H9 (cell line): ENCODE results near the gene SIGLEC9. TPM values are rescaled to one million over a fixed set of nuclear protein-coding genes. Genes with fewer than 3 reads are reported as not detected.
"Not testable (repeated sequence)": the region's sequence is repeated elsewhere in the genome, so short reads cannot be mapped to it uniquely, and the experiment has no call there.

ENCODE experiments used
- DNase-seq: peaks from one replicate; pipeline ENCODE4 v3.0.0-alpha.2; 2017
- H2AFZ ChIP-seq: one replicate; pipeline ENCODE4 v1.6.1; 2013; ENCODE audit warnings: mild to moderate bottlenecking, low read length, control low read depth, moderate library complexity
- H2AK5ac ChIP-seq: 2 replicates; pipeline ENCODE4 v1.6.1; 2013; ENCODE audit warnings: low read length, control low read depth, mixed read lengths; ENCODE audit not compliant: insufficient read length
- H2BK120ac ChIP-seq: one replicate; pipeline ENCODE4 v1.6.1; 2013; ENCODE audit warnings: low read depth, mild to moderate bottlenecking, low read length, control low read depth, inconsistent platforms; ENCODE audit not compliant: poor library complexity, severe bottlenecking
- H2BK12ac ChIP-seq: 2 replicates; pipeline ENCODE4 v1.6.1; 2013; ENCODE audit warnings: low read length, control low read depth, mixed read lengths, low read depth; ENCODE audit not compliant: insufficient read length
- H2BK15ac ChIP-seq: 2 replicates; pipeline ENCODE4 v1.6.1; 2013; ENCODE audit warnings: low read depth, low read length, control low read depth
- H2BK20ac ChIP-seq: one replicate; pipeline ENCODE4 v1.6.1; 2013; ENCODE audit warnings: low read depth, mild to moderate bottlenecking, low read length, control low read depth, inconsistent platforms; ENCODE audit not compliant: poor library complexity, severe bottlenecking
- H2BK5ac ChIP-seq: 2 replicates; pipeline ENCODE4 v1.6.1; 2013; ENCODE audit warnings: low read length, control low read depth, mixed read lengths; ENCODE audit not compliant: insufficient read length
- H3K14ac ChIP-seq: 2 replicates; pipeline ENCODE4 v1.6.1; 2013; ENCODE audit warnings: low read length, control low read depth; ENCODE audit not compliant: insufficient read depth
- H3K18ac ChIP-seq: 2 replicates; pipeline ENCODE4 v1.6.1; 2013; ENCODE audit warnings: low read depth, mild to moderate bottlenecking, mixed read lengths, low read length, control low read depth; ENCODE audit not compliant: insufficient read length
- H3K23ac ChIP-seq: 2 replicates; pipeline ENCODE4 v1.6.1; 2013; ENCODE audit warnings: low read length, control low read depth, mixed read lengths, low read depth; ENCODE audit not compliant: insufficient read length
- H3K23me2 ChIP-seq: 2 replicates; pipeline ENCODE4 v1.6.1; 2013; ENCODE audit warnings: low read depth, mild to moderate bottlenecking, mixed read lengths, low read length, control low read depth; ENCODE audit not compliant: insufficient read length, poor library complexity, severe bottlenecking
- H3K27ac ChIP-seq: 2 replicates; pipeline ENCODE4 v1.5.1; 2013; ENCODE audit warnings: low read length, control low read depth, mixed read lengths, low read depth; ENCODE audit not compliant: insufficient read length
- H3K27me3 ChIP-seq: 2 replicates; pipeline ENCODE4 v1.6.1; 2013; ENCODE audit warnings: low read length, control low read depth, inconsistent platforms; ENCODE audit not compliant: insufficient read depth
- H3K4ac ChIP-seq: 2 replicates; pipeline ENCODE4 v1.6.1; 2013; ENCODE audit warnings: low read depth, mild to moderate bottlenecking, control low read depth, inconsistent platforms, low read length, moderate library complexity
- H3K4me1 ChIP-seq: 2 replicates; pipeline ENCODE4 v1.6.1; 2013; ENCODE audit warnings: low read length, control low read depth, inconsistent platforms; ENCODE audit not compliant: insufficient read depth
- H3K4me2 ChIP-seq: 2 replicates; pipeline ENCODE4 v1.6.1; 2013; ENCODE audit warnings: low read length, control low read depth, mixed read lengths; ENCODE audit not compliant: insufficient read length, insufficient read depth
- H3K56ac ChIP-seq: 2 replicates; pipeline ENCODE4 v1.6.1; 2013; ENCODE audit warnings: low read depth, mild to moderate bottlenecking, mixed read lengths, low read length, control low read depth; ENCODE audit not compliant: insufficient read length
- H3K79me1 ChIP-seq: 2 replicates; pipeline ENCODE4 v1.6.1; 2013; ENCODE audit warnings: low read depth, mild to moderate bottlenecking, moderate library complexity, low read length, control low read depth, inconsistent platforms; ENCODE audit not compliant: insufficient read depth, poor library complexity, severe bottlenecking
- H3K79me2 ChIP-seq: 2 replicates; pipeline ENCODE4 v1.6.1; 2013; ENCODE audit warnings: low read length, control low read depth, inconsistent platforms; ENCODE audit not compliant: insufficient read depth
- H3K9ac ChIP-seq: 2 replicates; pipeline ENCODE4 v1.6.1; 2013; ENCODE audit warnings: low read length, control low read depth, mixed read lengths; ENCODE audit not compliant: insufficient read length; ENCODE audit errors: extremely low read depth
- H3K9me3 ChIP-seq: one replicate; pipeline ENCODE4 v1.6.1; 2013; ENCODE audit warnings: low read depth, low read length, inconsistent platforms; ENCODE audit not compliant: control insufficient read depth
- H3T11ph ChIP-seq: one replicate; pipeline ENCODE4 v1.6.1; 2013; ENCODE audit warnings: mild to moderate bottlenecking, low read length, control low read depth, inconsistent platforms
- H4K20me1 ChIP-seq: one replicate; pipeline ENCODE4 v1.6.1; 2013; ENCODE audit not compliant: control insufficient read depth, insufficient read length, insufficient read depth
- H4K5ac ChIP-seq: 2 replicates; pipeline ENCODE4 v1.6.1; 2013; ENCODE audit warnings: low read depth, mild to moderate bottlenecking, mixed read lengths, low read length, control low read depth; ENCODE audit not compliant: insufficient read length
- H4K8ac ChIP-seq: replicated peaks from 2 replicates; pipeline ENCODE4 v1.6.1; 2013; ENCODE audit warnings: low read length, control low read depth, mixed read lengths, low read depth; ENCODE audit not compliant: insufficient read length
- H4K91ac ChIP-seq: 2 replicates; pipeline ENCODE4 v1.6.1; 2013; ENCODE audit warnings: low read depth, mild to moderate bottlenecking, moderate library complexity, mixed read lengths, low read length, control low read depth; ENCODE audit not compliant: insufficient read length
- H3K27ac Mint-ChIP-seq, 3 experiments: 2 replicates in 2 of 3; 3 replicates in 1 of 3; pipeline ENCODE4 v1.8.0; 2020 to 2021; ENCODE audit warnings: mixed read lengths in 3 of 3, mild to moderate bottlenecking in 1 of 3, moderate library complexity in 1 of 3
- H3K27me3 Mint-ChIP-seq: 2 replicates; pipeline ENCODE4 v1.8.0; 2021; ENCODE audit warnings: low read depth, mild to moderate bottlenecking, moderate library complexity, mixed read lengths
- H3K36me3 Mint-ChIP-seq, 3 experiments: 2 replicates in 2 of 3; 3 replicates in 1 of 3; pipeline ENCODE4 v1.8.0; 2020 to 2021; ENCODE audit warnings: low read depth in 3 of 3, mixed read lengths in 3 of 3; ENCODE audit not compliant: insufficient read depth in 1 of 3
- H3K4me1 Mint-ChIP-seq, 2 experiments: 2 replicates each; pipeline ENCODE4 v1.8.0; 2020; ENCODE audit warnings: mixed read lengths in 2 of 2
- H3K4me3 Mint-ChIP-seq, 2 experiments: 2 replicates in 1 of 2; 3 replicates in 1 of 2; pipeline ENCODE4 v1.8.0; 2020 to 2021; ENCODE audit warnings: mild to moderate bottlenecking in 2 of 2, mixed read lengths in 2 of 2, moderate library complexity in 1 of 2
- H3K9me3 Mint-ChIP-seq, 2 experiments: 2 replicates in 1 of 2; 3 replicates in 1 of 2; pipeline ENCODE4 v1.8.0; 2020; ENCODE audit warnings: mild to moderate bottlenecking in 2 of 2, mixed read lengths in 2 of 2, moderate library complexity in 1 of 2
- WGBS: extraction: QIAGEN DNeasy Blood & Tissue Kit; methylation state at CpG from one replicate; pipeline ENCODE4 v1.1.7; 2013; ENCODE audit warnings: missing lambda C conversion rate, low lambda C conversion rate, mixed read lengths; ENCODE audit not compliant: insufficient read length; ENCODE audit errors: extremely low coverage; 5-methylcytosine and 5-hydroxymethylcytosine counted together
- total RNA-seq: library from RNA; stranded (reverse); gene quantifications from 2 replicates; pipeline ENCODE4 v1.2.1, GENCODE V29; 2021
- TF ChIP-seq, protein P1 (sequence below): fragments of 200-600 bp; sonication (generic); conservative IDR thresholded peaks from 3 replicates; pipeline ENCODE4 v1.8.0; 2021; ENCODE audit warnings: antibody characterized with exemption, mild to moderate bottlenecking

Gene SIGLEC9
- total RNA-seq, 1 experiment from 2014 or later = not detected

DNA sequence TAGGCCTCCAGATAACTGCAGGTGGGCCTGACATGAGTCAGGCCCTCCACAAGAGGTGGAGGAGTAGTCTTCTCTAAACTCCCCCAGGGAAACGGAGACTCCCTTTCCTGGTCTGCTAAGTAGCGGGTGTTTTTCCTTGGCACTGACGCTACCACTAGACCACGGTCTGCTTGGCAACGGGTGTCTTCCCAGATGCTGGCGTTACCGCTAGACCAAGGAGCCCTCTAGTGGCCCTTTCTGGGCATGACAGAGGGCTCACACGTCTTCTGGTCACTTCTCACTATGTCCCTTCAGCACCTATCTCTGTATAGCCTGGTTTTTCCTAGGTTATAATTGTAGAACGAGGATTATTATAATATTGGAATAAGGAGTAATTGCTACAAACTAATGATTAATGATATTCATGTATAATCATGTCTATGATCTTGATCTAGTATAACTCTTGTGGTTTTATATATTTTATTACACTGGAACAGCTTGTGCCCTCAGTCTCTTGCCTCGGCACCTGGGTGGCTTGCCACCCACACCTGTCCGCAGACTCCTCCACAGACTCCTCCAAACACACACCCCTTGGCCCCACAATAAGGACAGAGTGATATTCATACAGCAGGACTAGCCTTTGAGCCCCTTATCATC, 44.7 kb downstream of the SIGLEC9 start:
- H3K14ac ChIP-seq, H3K9me3 ChIP-seq, H3K18ac ChIP-seq, H3K36me3 Mint-ChIP-seq, H3K9ac ChIP-seq, H2AK5ac ChIP-seq, H3K4me1 Mint-ChIP-seq, H3K56ac ChIP-seq, H3T11ph ChIP-seq, H4K5ac ChIP-seq, H3K23me2 ChIP-seq, H3K27me3 ChIP-seq, H4K20me1 ChIP-seq, H3K4me1 ChIP-seq, H2BK5ac ChIP-seq, H3K27ac ChIP-seq, H3K23ac ChIP-seq, H2BK20ac ChIP-seq, H4K8ac ChIP-seq, H2BK15ac ChIP-seq, H3K4me3 Mint-ChIP-seq, H2BK120ac ChIP-seq, H3K4me2 ChIP-seq, H3K27ac Mint-ChIP-seq, H2AFZ ChIP-seq, H3K4ac ChIP-seq, H2BK12ac ChIP-seq, H4K91ac ChIP-seq, H3K79me1 ChIP-seq, H3K79me2 ChIP-seq: not testable (repeated sequence)
- DNase-seq = peak; percentile 77
- TF ChIP-seq, protein P1, sequence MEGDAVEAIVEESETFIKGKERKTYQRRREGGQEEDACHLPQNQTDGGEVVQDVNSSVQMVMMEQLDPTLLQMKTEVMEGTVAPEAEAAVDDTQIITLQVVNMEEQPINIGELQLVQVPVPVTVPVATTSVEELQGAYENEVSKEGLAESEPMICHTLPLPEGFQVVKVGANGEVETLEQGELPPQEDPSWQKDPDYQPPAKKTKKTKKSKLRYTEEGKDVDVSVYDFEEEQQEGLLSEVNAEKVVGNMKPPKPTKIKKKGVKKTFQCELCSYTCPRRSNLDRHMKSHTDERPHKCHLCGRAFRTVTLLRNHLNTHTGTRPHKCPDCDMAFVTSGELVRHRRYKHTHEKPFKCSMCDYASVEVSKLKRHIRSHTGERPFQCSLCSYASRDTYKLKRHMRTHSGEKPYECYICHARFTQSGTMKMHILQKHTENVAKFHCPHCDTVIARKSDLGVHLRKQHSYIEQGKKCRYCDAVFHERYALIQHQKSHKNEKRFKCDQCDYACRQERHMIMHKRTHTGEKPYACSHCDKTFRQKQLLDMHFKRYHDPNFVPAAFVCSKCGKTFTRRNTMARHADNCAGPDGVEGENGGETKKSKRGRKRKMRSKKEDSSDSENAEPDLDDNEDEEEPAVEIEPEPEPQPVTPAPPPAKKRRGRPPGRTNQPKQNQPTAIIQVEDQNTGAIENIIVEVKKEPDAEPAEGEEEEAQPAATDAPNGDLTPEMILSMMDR = peak; percentile 90
- no CpG with 5 or more reads among the region's 11 CpGs for WGBS
- Mint-ChIP-seq H3K27me3 (peaks cover 44% of the 10 kb centered on the region), H3K9me3 (peaks cover 7 to 20% of the 10 kb centered on the region in 2 experiments)
